GM23248 (cell line): ENCODE results near the gene UHRF2. TPM values are rescaled to one million over a fixed set of nuclear protein-coding genes. Genes with fewer than 3 reads are reported as not detected.

Source experiments
- DNase-seq: peaks from one replicate; pipeline ENCODE4 v3.0.0-alpha.2; 2015
- H2AFZ ChIP-seq: fragments of 200-600 bp; sonication (generic); 2 replicates; pipeline ENCODE4 v1.6.1; 2016; ENCODE audit warnings: antibody characterized with exemption
- H3F3A ChIP-seq: fragments of 200-600 bp; sonication (generic); 2 replicates; pipeline ENCODE4 v1.6.1; 2016; ENCODE audit warnings: mild to moderate bottlenecking, antibody characterized with exemption, mixed run types; ENCODE audit not compliant: insufficient read depth
- H3K27ac ChIP-seq: fragments of 200-600 bp; sonication (generic); 2 replicates; pipeline ENCODE4 v1.5.1; 2016; ENCODE audit warnings: mild to moderate bottlenecking
- H3K27me3 ChIP-seq: fragments of 200-600 bp; sonication (generic); replicated peaks from 2 replicates; pipeline ENCODE4 v1.6.1; 2016; ENCODE audit warnings: mild to moderate bottlenecking; ENCODE audit not compliant: insufficient read depth
- H3K36me3 ChIP-seq: fragments of 200-600 bp; sonication (generic); 2 replicates; pipeline ENCODE4 v1.6.1; 2016; ENCODE audit warnings: low read depth, mild to moderate bottlenecking
- H3K4me1 ChIP-seq: fragments of 200-600 bp; sonication (generic); 2 replicates; pipeline ENCODE4 v1.6.1; 2016; ENCODE audit warnings: mild to moderate bottlenecking; ENCODE audit not compliant: insufficient read depth
- H3K4me2 ChIP-seq: fragments of 200-600 bp; sonication (generic); one replicate; pipeline ENCODE4 v1.6.1; 2016; ENCODE audit warnings: mild to moderate bottlenecking; ENCODE audit not compliant: unreplicated experiment
- H3K4me3 ChIP-seq: fragments of 200-600 bp; sonication (generic); 2 replicates; pipeline ENCODE4 v1.5.1; 2016; ENCODE audit warnings: mild to moderate bottlenecking
- H3K79me2 ChIP-seq: fragments of 200-600 bp; sonication (generic); 2 replicates; pipeline ENCODE4 v1.6.1; 2016; ENCODE audit warnings: mild to moderate bottlenecking; ENCODE audit not compliant: insufficient read depth
- H3K9ac ChIP-seq: fragments of 200-600 bp; sonication (generic); 2 replicates; pipeline ENCODE4 v1.6.1; 2016; ENCODE audit warnings: mild to moderate bottlenecking
- H3K9me2 ChIP-seq: fragments of 200-600 bp; sonication (generic); 2 replicates; pipeline ENCODE4 v1.6.1; 2016; ENCODE audit warnings: mixed run types, mild to moderate bottlenecking, moderate library complexity; ENCODE audit not compliant: insufficient read depth
- H3K9me3 ChIP-seq: fragments of 200-600 bp; sonication (generic); one replicate; pipeline ENCODE4 v1.6.1; 2017; ENCODE audit warnings: low read depth
- H4K20me1 ChIP-seq: fragments of 200-600 bp; sonication (generic); 2 replicates; pipeline ENCODE4 v1.6.0; 2016; ENCODE audit not compliant: insufficient read depth
- EZH2 ChIP-seq: fragments of 200-600 bp; sonication (generic); IDR thresholded peaks from 2 replicates; pipeline ENCODE4 v1.6.1; 2018; ENCODE audit warnings: antibody characterized with exemption, mild to moderate bottlenecking; ENCODE audit not compliant: insufficient read depth, poor library complexity, severe bottlenecking
- EZH2phosphoT487 ChIP-seq: fragments of 200-600 bp; sonication (generic); IDR thresholded peaks from 2 replicates; pipeline ENCODE4 v1.6.1; 2018; ENCODE audit warnings: antibody characterized with exemption, moderate library complexity, mild to moderate bottlenecking, low read depth; ENCODE audit not compliant: insufficient read depth
- WGBS, 2 experiments: methylation state at CpG; one replicate each; pipeline ENCODE4 v1.1.6; 2015 to 2017; ENCODE audit warnings: low lambda C conversion rate in 2 of 2, low coverage in 1 of 2; ENCODE audit errors: missing lambda C conversion rate in 2 of 2; 5-methylcytosine and 5-hydroxymethylcytosine counted together
- in situ Hi-C: fragments of 300-500 bp; cut with MboI; formaldehyde crosslinking; loops from 2 replicates; pipeline ENCODE4 v1.15.0; 2020
- polyA plus RNA-seq: library from polyadenylated mRNA; unstranded; fragments of >200 nt; fragmentation: Nextera tagmentation; extraction: Ambion mirVana; gene quantifications from 2 replicates; pipeline ENCODE4 v1.2.1, GENCODE V29; 2016
- small RNA-seq: library from RNA; depleted of rRNA; stranded (forward); fragments of <200 nt; gene quantifications from one replicate; pipeline ENCODE3, GENCODE V24; 2014; ENCODE audit warnings: low read depth, low replicate concordance
- total RNA-seq: library from RNA; depleted of rRNA; stranded (reverse); fragments of >200 nt; shearing (Covaris generic); gene quantifications from 2 replicates; pipeline ENCODE4 v1.2.3, GENCODE V29; 2014; rRNA removed

Gene UHRF2
- total and polyA plus RNA-seq, 2 experiments from 2014 or later: 25.8 to 53.1 TPM

DNA sequence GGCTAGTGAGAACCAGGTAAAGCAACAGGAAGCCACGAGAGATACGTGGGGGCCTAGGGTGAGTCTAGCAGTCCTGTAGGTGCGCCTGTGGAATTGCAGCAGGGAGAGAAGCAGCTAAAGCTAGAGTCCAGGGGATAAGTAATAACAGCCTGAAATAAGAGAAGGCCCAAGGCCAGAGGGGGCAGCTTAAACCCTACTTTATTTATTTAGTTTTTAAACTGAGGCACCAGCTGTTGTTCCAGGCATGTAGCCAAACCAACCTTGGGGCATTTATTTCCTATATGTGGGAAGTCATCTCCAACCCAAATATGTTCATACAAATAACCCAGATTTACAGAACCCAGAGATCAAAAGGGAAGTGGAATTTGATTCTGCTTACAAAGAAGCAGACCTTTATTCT is 139.0 kb downstream of the UHRF2 start:
- Histone ChIP-seq H3F3A (peaks cover 16% of the 10 kb centered on the region), H3K4me2 (no peak overlapping the region), H3K27me3 (no peaks in the 10 kb centered on the region), H3K27ac (no peak overlapping the region), H4K20me1 (no peaks in the 10 kb centered on the region), H2AFZ (peak overlapping the region; percentile 20; the same call in 1 of the 2 replicates), H3K9me2 (no peaks in the 10 kb centered on the region), H3K4me1 (peaks cover 11% of the 10 kb centered on the region), H3K4me3 (no peak overlapping the region), H3K9me3 (no peaks in the 10 kb centered on the region), H3K79me2 (no peaks in the 10 kb centered on the region), H3K9ac (no peak overlapping the region), H3K36me3 (no peaks in the 10 kb centered on the region)
- no peak for TF ChIP-seq EZH2
- TF ChIP-seq EZH2phosphoT487: no peak
- in situ Hi-C loops: no loop called here
- peak; percentile 8 for DNase-seq
- 98% methylated on average over 3 of the region's 3 CpGs for WGBS, 2 experiments

DNA sequence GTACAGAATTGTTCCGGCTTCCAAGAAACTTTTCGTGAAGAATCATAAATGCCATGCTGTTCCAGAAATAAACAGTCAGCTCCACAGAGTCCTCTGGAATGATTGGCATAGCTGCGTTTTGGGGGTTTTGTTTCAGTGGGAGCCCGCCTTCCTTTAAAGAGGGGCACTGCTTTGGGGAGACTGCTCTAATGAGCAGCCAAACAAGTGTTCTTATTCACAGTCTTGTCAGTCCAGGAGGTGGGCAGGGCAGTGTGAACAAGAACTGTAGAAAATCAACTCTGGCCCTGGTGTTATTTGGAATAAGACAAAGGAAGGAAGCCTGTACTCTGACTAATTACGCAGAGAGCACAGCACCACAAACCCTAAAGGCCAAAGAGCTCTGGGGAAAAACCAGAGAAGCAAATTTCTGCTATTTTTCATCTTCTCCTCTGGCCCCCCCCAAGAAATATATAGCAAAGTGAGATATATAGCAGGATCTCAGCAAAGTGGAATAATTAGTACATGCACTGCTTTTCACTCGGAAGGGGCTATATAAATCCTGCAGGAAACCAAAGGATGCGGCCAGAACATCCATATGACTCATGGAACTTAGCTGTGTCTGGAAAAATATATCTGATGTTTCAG is 139.6 kb downstream of the UHRF2 start:
- H3K27me3 ChIP-seq: no peaks in the 10 kb centered on the region
- in situ Hi-C loops: no loop called here
- H3K9me2 ChIP-seq: no peaks in the 10 kb centered on the region
- no peak overlapping the region for H3K27ac ChIP-seq
- H3K9ac ChIP-seq: no peak overlapping the region
- H3K36me3 ChIP-seq: no peaks in the 10 kb centered on the region
- peak overlapping the region; percentile 20; the same call in 1 of the 2 replicates for H2AFZ ChIP-seq
- no peak overlapping the region for H3K4me3 ChIP-seq
- peaks cover 11% of the 10 kb centered on the region for H3K4me1 ChIP-seq
- no peak for TF ChIP-seq EZH2phosphoT487
- TF ChIP-seq EZH2: no peak
- peak; percentile 42 for DNase-seq
- WGBS, 2 experiments: 83% methylated on average over 7 of the region's 7 CpGs
- H4K20me1 ChIP-seq: no peaks in the 10 kb centered on the region
- H3K4me2 ChIP-seq: no peak overlapping the region
- H3K79me2 ChIP-seq: no peaks in the 10 kb centered on the region
- peaks cover 16% of the 10 kb centered on the region for H3F3A ChIP-seq
- H3K9me3 ChIP-seq: no peaks in the 10 kb centered on the region

DNA sequence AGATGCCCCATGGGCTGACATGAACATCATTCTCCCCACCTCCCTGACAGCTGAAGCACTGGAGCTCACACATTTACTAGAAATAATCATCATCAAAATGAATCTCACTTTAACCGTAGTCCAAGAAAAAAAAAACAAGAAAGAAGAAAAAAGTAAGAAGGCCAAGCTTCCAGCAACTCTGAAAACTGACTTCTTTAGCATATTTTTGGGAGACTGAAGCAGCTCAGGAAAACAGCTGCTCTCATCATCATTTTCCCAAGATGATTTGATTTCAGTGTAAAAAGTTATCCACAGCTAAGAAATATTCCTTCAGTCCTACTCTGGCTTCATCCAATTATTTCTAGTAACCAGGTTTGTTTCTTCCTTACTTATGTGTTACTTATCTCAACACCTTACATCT is 140.9 kb downstream of the UHRF2 start:
- H3K4me1 ChIP-seq: peaks cover 11% of the 10 kb centered on the region
- H3K27me3 ChIP-seq: no peaks in the 10 kb centered on the region
- no peaks in the 10 kb centered on the region for H3K79me2 ChIP-seq
- TF ChIP-seq EZH2phosphoT487: no peak
- TF ChIP-seq EZH2: no peak
- H3K4me2 ChIP-seq: no peak overlapping the region
- H3K9ac ChIP-seq: no peak overlapping the region
- 93 to 100% methylated on average over 1 of the region's 1 CpG for WGBS, 2 experiments
- DNase-seq: no peak
- H2AFZ ChIP-seq: no peak overlapping the region
- H3K9me3 ChIP-seq: no peaks in the 10 kb centered on the region
- in situ Hi-C loops: no loop called here
- no peaks in the 10 kb centered on the region for H4K20me1 ChIP-seq
- no peak overlapping the region for H3K4me3 ChIP-seq
- H3K36me3 ChIP-seq: no peaks in the 10 kb centered on the region
- H3F3A ChIP-seq: peaks cover 16% of the 10 kb centered on the region
- no peak overlapping the region for H3K27ac ChIP-seq
- no peaks in the 10 kb centered on the region for H3K9me2 ChIP-seq

Small RNAs within 50 kb of the gene (small RNA-seq; reads per million reads assigned to genes)
- gene RN7SL25P: not detected

Other genes with a start within 250 kb of the UHRF2 start
- 3.8 and 4.7 TPM in 2 replicates for gene IL33, start 197.4 kb upstream of the UHRF2 start, total RNA-seq
- 2.2 and 2.9 TPM in 2 replicates for gene IL33, start 197.4 kb upstream of the UHRF2 start, polyA plus RNA-seq
- gene TPD52L3, start 84.8 kb upstream of the UHRF2 start, total RNA-seq: not detected in 2 replicates
- not detected in 2 replicates for gene TPD52L3, start 84.8 kb upstream of the UHRF2 start, polyA plus RNA-seq
- gene GLDC, start 232.5 kb downstream of the UHRF2 start, total RNA-seq: 0.11 TPM in 1 of 2 replicates, not detected in the other
- gene GLDC, start 232.5 kb downstream of the UHRF2 start, polyA plus RNA-seq: 0.35 and 0.48 TPM in 2 replicates